ENCODE results near the gene TMEM117.

GRCh38 chr12:44245932-44246331 lies 410.1 kb downstream of the TMEM117 start:
- TF ChIP-seq CTCF (tag by site-specific recombination; IDR thresholded peaks at IDR 0.05) (no peak), ZFP3 (tag by site-specific recombination; IDR thresholded peaks at IDR 0.05; ENCODE audit: low read depth) (no peak), ZXDB (tag by site-specific recombination; IDR thresholded peaks at IDR 0.05) (no peak), TCF7L2 (IDR thresholded peaks at IDR 0.05; ENCODE audit: borderline replicate concordance, low read depth, low read length) (no peak), ZNF792 (tag by site-specific recombination; IDR thresholded peaks at IDR 0.05) (no peak), ZNF10 (tag by site-specific recombination; IDR thresholded peaks at IDR 0.05) (no peak), ZNF391 (tag by site-specific recombination; IDR thresholded peaks at IDR 0.05; ENCODE audit: borderline replicate concordance, low read depth) (no peak)
